GM21825 (cell line): ENCODE data around the gene SPECC1.
"Not testable (repeated sequence)": the region's sequence is repeated elsewhere in the genome, so short reads cannot be mapped to it uniquely, and the experiment has no call there.

Experiments used
- ATAC-seq: cut with Tn5 transposase; IDR thresholded peaks from one replicate; pipeline ENCODE4 v1.9.1; 2021; ENCODE audit warnings: mild to moderate bottlenecking, moderate library complexity; ENCODE audit not compliant: unreplicated experiment

Gene SPECC1

GRCh38 chr17:20123209-20123608 lies 114.0 kb downstream of the SPECC1 start:
- no peak for ATAC-seq

DNA sequence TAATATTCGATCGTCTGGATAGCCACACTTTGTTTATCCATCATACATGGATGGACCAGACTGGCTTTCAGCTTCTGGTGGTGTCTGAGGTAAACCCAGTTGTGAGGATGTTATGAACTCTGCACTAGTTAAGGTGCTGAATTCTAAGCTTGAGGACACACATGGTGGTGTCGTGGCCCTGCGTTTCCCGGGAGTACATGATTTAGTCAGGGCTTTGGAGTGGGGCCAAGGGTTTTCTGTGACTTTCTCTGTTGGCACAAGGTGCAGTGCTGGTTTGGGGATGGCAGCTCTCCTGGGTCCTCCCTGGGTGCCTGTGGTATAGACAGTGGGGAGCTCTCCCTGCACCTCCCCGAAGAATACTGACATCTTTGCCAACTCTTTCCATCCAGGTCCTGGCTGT lies 116.6 kb downstream of the SPECC1 start:
- ATAC-seq = no peak

- no peak for ATAC-seq
Observed at GRCh38 chr17:20127360-20128035, 118.3 kb downstream of the SPECC1 start.

DNA sequence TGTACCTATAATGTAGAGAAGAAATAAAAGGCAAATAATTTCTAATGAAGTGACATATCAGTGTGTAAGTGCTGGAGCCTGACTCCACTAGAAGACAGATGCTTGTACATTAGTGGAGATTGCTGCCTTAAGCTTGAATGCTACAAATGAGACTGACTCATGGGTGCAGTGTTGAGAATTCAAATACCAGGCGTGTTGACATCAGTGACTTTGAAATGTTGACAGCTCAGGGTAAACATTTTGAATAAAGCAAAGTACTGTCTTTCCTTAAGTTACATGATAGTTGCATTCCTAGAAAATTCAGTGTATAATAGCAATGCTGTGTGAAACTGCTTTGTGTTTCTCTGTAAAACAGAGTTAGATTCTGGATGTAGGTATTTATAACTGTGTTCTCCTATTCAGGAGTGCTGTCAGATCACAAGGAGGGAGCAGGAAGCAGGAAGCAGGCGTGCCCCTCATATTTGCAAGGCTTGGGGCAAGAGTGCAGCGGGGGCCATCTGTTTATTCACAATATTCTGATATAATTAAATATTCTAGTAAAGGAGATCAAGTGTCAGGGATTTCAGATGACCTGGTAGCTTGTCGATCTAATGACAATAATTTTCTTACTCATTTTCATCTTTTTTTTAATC lies 119.0 kb downstream of the SPECC1 start:
- no peak for ATAC-seq

DNA sequence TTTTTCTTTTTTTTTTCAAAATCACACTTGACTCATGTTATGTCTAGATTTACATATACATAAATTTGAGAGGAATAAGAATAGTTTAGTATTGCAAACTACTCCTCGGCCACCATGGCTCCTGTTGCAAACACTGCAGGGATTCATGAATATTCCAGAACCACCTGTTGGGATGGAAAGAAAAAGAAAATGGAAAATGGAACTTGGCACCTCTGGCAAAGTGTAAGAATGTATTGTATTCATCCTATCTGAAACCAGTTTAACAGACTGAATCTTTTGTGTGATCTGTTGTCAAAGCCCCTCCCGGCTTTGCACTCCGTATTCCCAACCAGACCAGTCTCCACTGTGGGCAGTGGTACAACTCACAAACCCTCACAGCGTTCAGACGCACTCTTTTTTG lies 124.4 kb downstream of the SPECC1 start:
- no peak for ATAC-seq

DNA sequence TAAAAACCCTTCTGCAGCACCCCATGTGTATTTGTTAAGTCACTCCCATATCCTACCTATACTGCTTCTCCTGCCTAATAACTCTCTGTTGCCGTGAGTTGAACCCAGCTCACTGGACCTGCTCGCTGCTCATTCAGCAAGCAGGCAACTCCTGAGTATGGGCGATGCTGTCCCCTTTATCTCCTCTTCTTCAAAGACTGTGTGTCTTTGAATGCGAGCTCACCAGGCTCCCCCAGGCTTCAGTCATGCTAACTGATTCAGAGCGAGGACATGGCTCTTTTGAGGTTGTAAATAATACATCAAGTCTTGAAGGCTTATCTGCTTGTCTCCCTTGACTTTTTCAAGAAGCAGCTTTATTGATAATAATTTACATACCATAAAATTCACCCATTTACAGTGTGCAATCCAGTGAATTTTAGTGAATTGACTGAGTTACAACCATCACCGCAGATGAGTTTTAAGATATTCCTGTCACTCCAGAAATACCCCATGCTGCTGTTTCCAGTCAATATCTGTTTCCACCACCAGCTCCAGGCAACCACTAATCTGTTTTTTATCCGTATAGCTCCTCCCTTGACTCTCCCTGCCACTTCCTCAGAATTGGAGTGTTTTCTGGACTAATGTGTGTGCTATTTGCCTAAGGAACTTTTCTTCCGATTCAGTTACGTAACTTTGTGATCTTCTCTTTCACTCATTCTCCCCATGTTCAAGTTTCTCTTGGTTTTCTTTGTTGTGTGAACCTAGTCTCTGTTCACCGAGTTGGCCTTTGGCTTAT lies 132.2 kb downstream of the SPECC1 start:
- no peak for ATAC-seq

DNA sequence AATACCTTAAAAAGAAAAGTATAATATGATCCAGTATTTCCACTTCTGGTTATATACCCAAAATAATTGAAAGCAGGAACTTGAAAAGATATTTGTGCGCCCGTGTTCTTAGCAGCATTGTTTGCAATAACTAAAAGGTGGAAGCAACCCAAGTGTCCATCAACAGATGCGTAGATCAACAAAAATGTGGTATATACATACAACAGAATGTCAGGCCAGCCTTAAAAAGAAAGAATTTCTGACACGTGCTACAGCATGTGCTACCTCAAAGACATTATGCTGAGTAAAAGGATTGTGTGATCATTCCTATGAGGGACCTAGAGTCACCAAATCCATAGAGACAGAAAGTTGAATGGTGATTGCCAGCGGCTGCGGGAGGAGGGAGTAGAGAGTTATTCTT lies 133.1 kb downstream of the SPECC1 start:
- ATAC-seq = no peak

DNA sequence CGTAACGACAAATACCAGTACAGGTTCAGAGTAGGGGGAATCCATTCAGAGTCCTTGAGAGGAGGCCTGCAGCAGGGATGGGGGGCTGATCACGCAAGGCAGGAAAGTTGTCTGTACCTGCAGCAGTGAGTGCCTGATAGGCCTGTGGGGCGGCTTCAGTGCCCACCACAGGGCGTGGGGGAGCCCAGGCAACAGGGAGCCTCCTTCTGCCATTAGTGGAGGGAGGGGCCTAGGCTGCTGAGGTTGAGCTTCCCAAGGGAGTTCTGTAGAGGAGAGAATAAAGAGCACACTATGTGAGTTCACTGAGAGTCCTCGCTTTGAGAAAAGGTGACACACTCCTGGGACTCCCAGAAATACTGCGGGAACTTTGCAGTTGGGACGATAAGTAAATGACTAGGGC lies 134.6 kb downstream of the SPECC1 start:
- ATAC-seq = no peak

DNA sequence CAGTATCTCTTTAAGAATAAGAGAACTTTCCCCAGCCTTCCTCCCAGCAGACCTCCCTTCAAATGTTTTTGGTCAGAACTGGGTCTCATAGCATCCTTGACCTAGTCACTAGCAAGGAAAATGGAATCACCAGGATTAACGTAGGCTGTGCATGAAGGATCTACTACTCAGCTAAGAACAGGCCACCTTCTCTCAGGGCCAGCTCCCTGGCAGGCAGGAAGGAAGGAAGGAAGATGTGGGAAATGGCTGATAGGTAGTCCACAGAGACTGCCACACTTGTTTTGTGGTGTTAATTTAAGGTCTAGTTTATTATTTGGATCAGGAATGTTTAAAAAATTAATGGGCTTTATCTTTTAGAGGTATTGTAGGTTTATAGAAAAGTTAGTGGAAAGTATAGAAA lies 136.4 kb downstream of the SPECC1 start:
- ATAC-seq = no peak

- ATAC-seq = no peak
Observed at GRCh38 chr17:20149251-20149650, 140.1 kb downstream of the SPECC1 start.

DNA sequence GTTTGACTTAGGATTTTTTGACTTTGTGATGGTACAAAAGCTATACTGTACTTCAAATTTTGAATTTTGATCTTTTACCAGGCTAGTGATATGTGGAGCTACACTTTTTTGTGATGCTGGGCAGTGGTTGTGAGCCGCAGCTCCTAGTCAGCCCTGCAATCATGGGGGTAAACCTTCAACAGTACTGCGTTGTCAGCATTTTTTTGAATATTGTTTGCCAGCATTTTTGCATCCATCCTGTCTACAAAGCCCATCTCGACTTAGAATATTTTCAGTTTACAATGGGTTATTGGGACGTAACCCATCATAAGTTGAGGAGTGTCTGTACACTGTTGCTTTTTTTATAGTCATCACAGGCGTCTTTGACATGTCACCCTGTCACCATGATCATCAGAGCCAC lies 142.0 kb downstream of the SPECC1 start:
- no peak for ATAC-seq

GRCh38 chr17:20153231-20153630 lies 144.1 kb downstream of the SPECC1 start:
- no peak for ATAC-seq

DNA sequence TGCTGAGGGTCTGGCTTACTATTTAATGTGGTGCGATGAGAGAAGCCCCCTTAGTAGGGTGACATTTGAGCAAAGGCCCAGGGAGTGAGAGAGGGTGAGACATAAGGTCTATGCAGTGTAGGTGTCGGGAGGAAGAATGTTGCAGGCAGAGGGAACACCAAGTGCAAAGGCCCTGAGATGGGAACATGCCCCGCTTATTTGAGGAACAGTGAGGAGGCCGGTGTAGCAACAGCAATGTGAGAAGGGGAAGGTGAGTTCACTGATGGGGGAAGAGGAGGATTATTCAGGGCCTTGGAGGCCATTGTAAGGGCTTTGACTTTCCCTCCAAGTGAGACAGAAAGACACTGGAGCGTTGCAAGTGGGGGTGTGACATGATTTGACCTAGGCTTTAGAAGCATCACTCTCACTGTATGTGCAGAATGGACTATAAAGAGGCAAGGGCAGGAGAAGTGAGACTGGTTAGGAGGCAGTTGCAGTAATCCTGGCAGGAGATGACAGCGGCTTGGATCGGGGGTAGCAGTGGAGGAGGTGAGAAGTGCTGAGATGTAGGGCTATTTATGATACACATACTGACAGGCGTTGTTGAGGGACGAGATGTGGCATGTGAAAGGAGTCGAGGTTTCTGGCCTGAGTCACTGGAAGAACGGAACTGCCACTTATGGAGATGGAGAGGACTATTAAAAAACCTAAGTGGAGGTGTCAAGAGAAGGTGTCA lies 145.3 kb downstream of the SPECC1 start:
- no peak for ATAC-seq

GRCh38 chr17:20155258-20156195 lies 146.4 kb downstream of the SPECC1 start:
- ATAC-seq = peak; percentile 90

GRCh38 chr17:20156196-20157000 lies 147.2 kb downstream of the SPECC1 start:
- ATAC-seq = peak; percentile 25

DNA sequence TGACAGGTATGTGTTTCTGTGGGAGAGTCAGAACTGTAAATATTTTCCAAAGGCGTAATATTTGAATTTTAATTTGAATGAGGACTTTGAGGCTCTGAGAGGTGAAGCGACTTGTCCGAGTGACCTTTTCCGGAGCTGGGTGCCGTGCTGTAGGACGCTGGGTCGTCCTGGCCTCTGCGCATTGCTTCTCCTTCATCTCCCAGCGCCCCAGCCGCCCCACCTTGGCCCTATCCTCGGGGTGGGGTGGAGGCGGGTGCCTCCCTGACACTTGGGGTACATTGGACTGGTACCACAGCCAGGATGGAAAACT lies 147.8 kb downstream of the SPECC1 start:
- ATAC-seq = no peak

DNA sequence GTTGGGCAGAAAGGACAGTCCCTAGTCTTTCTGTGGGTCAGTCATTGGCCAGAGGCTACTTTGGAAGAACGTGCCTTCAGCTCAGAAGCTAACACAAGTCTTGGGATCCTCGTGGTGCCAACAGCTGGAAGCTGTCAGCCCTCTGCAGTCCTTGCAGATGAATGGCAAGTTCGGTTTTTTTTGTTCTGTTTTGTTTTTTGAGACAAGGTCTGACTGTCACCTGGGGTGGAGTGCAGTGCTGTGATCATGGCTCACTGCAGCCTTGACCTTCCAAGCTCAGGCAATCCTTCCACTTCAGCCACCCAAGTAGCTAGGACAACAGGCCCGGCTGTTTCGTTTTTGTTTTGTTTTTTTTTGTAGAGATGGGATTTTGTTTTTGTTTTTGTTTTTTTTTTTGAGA lies 149.4 kb downstream of the SPECC1 start:
- ATAC-seq = no peak

DNA sequence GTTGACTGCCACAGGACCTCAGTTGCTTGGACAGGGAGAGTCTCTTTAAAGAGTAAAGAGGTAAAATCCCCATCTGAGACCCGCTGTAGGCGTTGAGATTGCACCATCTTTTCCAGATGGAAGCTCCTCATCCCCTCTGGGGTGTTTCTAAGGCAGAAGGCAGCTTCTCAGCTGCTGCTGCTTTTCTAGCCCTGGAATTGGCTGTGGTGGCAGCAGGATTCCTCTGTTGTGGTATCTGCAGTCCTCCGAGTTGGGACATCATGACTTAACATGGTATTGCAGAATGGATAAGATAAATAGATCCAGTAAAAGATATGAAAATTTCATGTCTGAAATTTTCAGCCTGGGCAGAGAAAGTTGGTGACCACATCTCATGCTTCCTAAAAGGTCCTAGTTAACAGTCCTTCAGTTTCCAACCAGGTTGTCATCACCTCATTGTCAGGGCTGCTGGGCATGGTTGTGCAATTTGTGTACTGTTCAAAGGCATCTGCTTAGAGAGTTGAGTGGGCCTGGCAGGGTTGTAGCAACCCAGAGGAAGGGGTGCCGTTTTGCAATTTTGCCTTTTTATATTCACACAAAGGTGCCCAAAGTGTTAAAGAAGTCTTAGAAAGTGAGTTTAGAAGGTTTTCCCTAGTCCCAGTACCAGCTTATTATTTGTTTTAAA lies 150.4 kb downstream of the SPECC1 start:
- ATAC-seq = no peak

GRCh38 chr17:20165516-20165915 lies 156.4 kb downstream of the SPECC1 start:
- ATAC-seq = not testable (repeated sequence)
